ENCODE results near the gene LRRC4B. TPM values are rescaled to one million over a fixed set of nuclear protein-coding genes. Genes with fewer than 3 reads are reported as not detected.

The LRRC4B gene
- polyA plus RNA-seq, 1 donor (not counting 4 experiments of a cell fraction or from before 2014, with no cell fraction given) = not detected

- no peak for FAIRE-seq
- Histone ChIP-seq H3K4me1 (ENCODE audit: control insufficient read depth, extremely low read depth, insufficient read depth, low read length) (peaks cover 4% of the 10 kb centered on the region), H3K79me2 (ENCODE audit: control insufficient read depth, insufficient read depth, low read length) (peaks cover 5% of the 10 kb centered on the region), H2AFZ (ENCODE audit: control insufficient read depth, low read length) (no peak overlapping the region), H3K36me3 (ENCODE audit: control insufficient read depth in 2 of 2, extremely low read depth in 1 of 2, insufficient read depth in 2 of 2, low read length in 2 of 2) (no peaks in the 10 kb centered on the region), H3K9me3 (ENCODE audit: control insufficient read depth, low read depth, low read length) (no peaks in the 10 kb centered on the region), H3K4me3 (ENCODE audit: control insufficient read depth in 2 of 3, extremely low read depth in 1 of 3, insufficient read depth in 2 of 3, low read depth in 1 of 3, low read length in 3 of 3) (no peak overlapping the region), H3K27me3 (ENCODE audit: control insufficient read depth, extremely low read depth, insufficient read depth, low read length) (peaks cover 8% of the 10 kb centered on the region), H3K27ac (ENCODE audit: control insufficient read depth, insufficient read depth, low read length) (no peak overlapping the region), H3K9me1 (ENCODE audit: control insufficient read depth, extremely low read depth, insufficient read depth, low read length) (no peaks in the 10 kb centered on the region), H3K4me2 (ENCODE audit: control insufficient read depth, extremely low read depth, insufficient read depth, low read depth, low read length) (no peak overlapping the region), H4K20me1 (ENCODE audit: control insufficient read depth, extremely low read depth, insufficient read depth, low read length) (no peaks in the 10 kb centered on the region), H3K9ac (ENCODE audit: control insufficient read depth, extremely low read depth, insufficient read depth, low read length) (no peak overlapping the region)
- TF ChIP-seq CTCF (optimal IDR thresholded peaks at IDR 0.05 in 1 of 3, IDR thresholded peaks at IDR 0.05 in 1 of 3, conservative IDR thresholded peaks at IDR 0.05 in 1 of 3; ENCODE audit: extremely low read depth in 1 of 3, insufficient read depth in 2 of 3, low read length in 3 of 3) (no peak), EZH2 (IDR thresholded peaks at IDR 0.05; ENCODE audit: low read length) (no peak)
- dilution Hi-C loops (cut with MboI; ENCODE audit: extremely low pct_ligation_motif_present, low sequenced_read_pairs) = no loop called here
- no peak for DNase-seq (ENCODE audit: low read depth, low spot score)
Observed at GRCh38 chr19:50514346-50515167, 53.7 kb downstream of the LRRC4B start.

GRCh38 chr19:50513746-50514345, 54.4 kb downstream of the LRRC4B start, which contains the start of gene ASPDH:
Gene ASPDH, minus strand, starts transcription at chr19:50513913. Its CDS starts 90 bp downstream, at chr19:50513823.
- TF ChIP-seq CTCF (optimal IDR thresholded peaks at IDR 0.05 in 1 of 3, IDR thresholded peaks at IDR 0.05 in 1 of 3, conservative IDR thresholded peaks at IDR 0.05 in 1 of 3; ENCODE audit: extremely low read depth in 1 of 3, insufficient read depth in 2 of 3, low read length in 3 of 3) (no peak), EZH2 (IDR thresholded peaks at IDR 0.05; ENCODE audit: low read length) (no peak)
- Histone ChIP-seq H3K4me3 (ENCODE audit: control insufficient read depth in 2 of 3, extremely low read depth in 1 of 3, insufficient read depth in 2 of 3, low read depth in 1 of 3, low read length in 3 of 3) (no peak within 1 kb of the TSS), H3K9me3 (ENCODE audit: control insufficient read depth, low read depth, low read length) (no peaks in the 10 kb centered on the region), H3K4me2 (ENCODE audit: control insufficient read depth, extremely low read depth, insufficient read depth, low read depth, low read length) (no peak within 1 kb of the TSS), H3K27ac (ENCODE audit: control insufficient read depth, insufficient read depth, low read length) (no peak within 1 kb of the TSS), H3K4me1 (ENCODE audit: control insufficient read depth, extremely low read depth, insufficient read depth, low read length) (peaks cover 4% of the 10 kb centered on the region), H3K9me1 (ENCODE audit: control insufficient read depth, extremely low read depth, insufficient read depth, low read length) (no peaks in the 10 kb centered on the region), H3K27me3 (ENCODE audit: control insufficient read depth, extremely low read depth, insufficient read depth, low read length) (peaks cover 8% of the 10 kb centered on the region), H2AFZ (ENCODE audit: control insufficient read depth, low read length) (no peak within 1 kb of the TSS), H3K36me3 (ENCODE audit: control insufficient read depth in 2 of 2, extremely low read depth in 1 of 2, insufficient read depth in 2 of 2, low read length in 2 of 2) (no peaks in the 10 kb centered on the region), H3K9ac (ENCODE audit: control insufficient read depth, extremely low read depth, insufficient read depth, low read length) (no peak within 1 kb of the TSS), H3K79me2 (ENCODE audit: control insufficient read depth, insufficient read depth, low read length) (peaks cover 5% of the 10 kb centered on the region), H4K20me1 (ENCODE audit: control insufficient read depth, extremely low read depth, insufficient read depth, low read length) (no peaks in the 10 kb centered on the region)
- dilution Hi-C loops (cut with MboI; ENCODE audit: extremely low pct_ligation_motif_present, low sequenced_read_pairs) = no loop called here
- FAIRE-seq (no peak), DNase-seq (ENCODE audit: low read depth, low spot score) (no peak)
